Activated CD8-positive, alpha-beta memory T cell treated with anti-CD3 and anti-CD28 coated beads for 36 hours (primary cell): ENCODE measurements around the gene MGMT. TPM values are rescaled to one million over a fixed set of nuclear protein-coding genes. Genes with fewer than 3 reads are reported as not detected.

Experiments used
- CTCF ChIA-PET: fragments of 350-600 bp; sonication (Branson Sonifier 250); formaldehyde crosslinking; loops from one replicate; lab custom pipeline; 2021; ENCODE audit warnings: antibody characterized with exemption; lab: Charles Lee
- POLR2A ChIA-PET: fragments of 350-600 bp; sonication (Branson Sonifier 250); formaldehyde crosslinking; loops from one replicate; lab custom pipeline; 2021; ENCODE audit warnings: antibody characterized with exemption; lab: Charles Lee
- total RNA-seq, 2 experiments: library from RNA; stranded (reverse); gene quantifications; one replicate each; pipeline ENCODE4 v1.2.3, GENCODE V29; 2021

The MGMT gene
- total RNA-seq, 2 experiments from 2014 or later, result 21.0 to 22.0 TPM

DNA sequence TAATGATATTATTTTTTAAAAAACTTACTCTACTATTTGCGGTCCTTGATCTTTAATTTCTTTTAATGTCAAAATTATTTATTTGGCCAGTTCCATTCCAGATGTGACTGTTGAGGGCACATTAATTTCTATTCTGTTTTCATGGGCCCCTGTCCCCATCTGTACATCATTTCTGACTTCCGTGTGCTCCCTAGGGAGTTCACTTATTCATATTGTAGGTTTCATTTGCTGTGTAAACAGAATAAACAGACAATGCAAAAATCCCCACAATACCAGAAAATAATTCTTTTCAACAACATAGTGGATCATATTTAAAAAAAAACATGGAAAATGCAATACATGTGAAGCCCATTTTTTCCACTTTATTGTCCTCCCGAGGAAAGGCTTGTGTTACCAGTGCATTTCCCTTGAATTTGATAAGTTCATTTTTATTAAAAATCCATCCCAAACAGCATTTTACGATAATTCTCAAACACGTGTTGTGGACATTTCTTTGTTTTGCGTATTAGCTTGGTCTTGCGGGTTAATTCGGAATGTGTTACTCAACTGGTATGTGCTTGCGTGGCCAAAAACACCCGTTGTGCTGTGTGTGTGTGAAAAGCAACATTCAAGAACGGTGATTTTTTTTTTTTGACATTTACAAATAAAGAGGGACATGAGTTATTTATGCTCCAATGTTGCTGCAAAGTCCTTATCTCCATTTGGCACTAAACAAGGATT is 138.4 kb downstream of the MGMT start:
- CTCF ChIA-PET, result no interaction called here
- POLR2A ChIA-PET, result no interaction called here

DNA sequence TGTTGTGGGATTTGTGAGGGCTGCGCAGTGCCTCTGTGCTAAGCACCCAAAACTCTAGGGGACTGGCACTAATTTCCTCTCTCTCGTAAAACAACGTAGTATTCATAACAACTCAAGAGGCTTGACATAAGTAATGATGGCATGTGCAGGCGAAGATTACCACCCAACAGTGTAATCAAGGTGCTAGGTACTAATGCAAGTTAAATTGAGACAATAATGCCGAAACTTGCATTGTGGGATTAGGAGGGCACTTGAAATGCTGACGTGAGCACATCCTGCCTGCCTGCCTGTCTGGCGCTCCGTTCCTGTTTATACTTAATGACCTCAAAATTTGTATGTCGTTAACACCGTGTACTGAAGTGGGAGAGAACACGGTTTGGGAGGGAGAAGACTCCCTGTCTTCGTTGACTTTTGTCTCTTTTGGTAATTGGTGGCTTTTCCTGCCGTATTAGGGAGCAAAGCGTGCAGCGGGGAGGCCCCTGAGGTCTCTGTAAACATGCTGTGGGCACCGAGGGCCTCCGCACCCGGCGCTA is 139.0 kb downstream of the MGMT start:
- POLR2A ChIA-PET, result no interaction called here

GRCh38 chr10:129607607-129608109 is 140.6 kb downstream of the MGMT start:
- ChIA-PET CTCF (no interaction called here), POLR2A (no interaction called here)

More for the DNA sequence above, 139.0 kb downstream of the MGMT start:
- CTCF ChIA-PET, result no interaction called here

DNA sequence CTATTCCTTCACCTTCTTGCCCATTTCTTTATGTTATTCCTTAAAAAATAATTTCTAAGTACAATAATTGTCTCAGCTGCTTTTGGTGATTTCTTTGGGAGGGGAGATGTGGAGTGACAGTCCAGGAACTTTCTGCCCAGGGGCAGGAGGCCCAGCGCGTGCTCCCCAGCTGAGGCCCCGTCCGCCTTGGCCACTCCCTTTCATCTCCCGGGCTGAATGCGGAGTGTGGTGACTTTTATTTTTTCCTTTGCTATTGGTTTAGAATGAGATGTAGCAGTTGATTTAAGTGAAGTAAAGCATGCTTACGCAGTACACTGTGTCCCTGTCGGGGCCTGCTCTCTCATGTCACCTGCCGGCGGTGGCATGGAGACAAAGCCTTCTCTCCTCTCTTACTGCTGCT is 141.6 kb downstream of the MGMT start:
- POLR2A ChIA-PET, result no interaction called here
- CTCF ChIA-PET, result no interaction called here

GRCh38 chr10:129609551-129609950 is 142.5 kb downstream of the MGMT start:
- ChIA-PET POLR2A (no interaction called here), CTCF (no interaction called here)

- CTCF ChIA-PET, result no interaction called here
- POLR2A ChIA-PET, result no interaction called here
These were observed 145.6 kb downstream of the MGMT start for GRCh38 chr10:129612481-129613109.

DNA sequence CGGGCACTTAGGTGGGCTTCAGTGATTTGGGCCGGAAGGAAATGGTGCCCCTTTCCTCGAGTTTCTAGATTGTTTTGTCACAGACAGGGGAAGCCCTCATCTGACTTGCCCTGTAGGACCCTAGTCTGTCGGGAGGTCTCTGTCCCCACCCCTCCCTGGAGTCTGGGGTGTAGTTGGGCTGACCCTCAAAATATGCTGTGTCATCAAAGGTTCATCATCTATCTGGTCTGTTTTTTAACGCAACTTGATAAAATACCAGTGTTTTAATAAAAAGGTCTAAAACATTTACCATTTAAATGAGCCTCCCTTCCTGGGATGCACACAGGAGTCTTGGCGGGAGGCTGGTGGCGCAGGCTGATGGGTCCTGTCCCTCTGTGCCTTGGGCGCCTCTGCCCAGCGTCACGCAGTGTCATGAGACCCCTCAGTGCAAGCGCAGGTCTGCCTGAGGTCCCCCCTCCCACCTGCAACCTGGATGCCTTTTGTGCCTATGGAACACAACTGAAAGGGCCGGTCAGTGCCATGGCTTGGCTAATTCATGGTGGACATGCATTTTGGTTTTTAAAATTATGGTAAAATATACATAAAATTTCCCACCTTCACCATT is 146.4 kb downstream of the MGMT start:
- ChIA-PET CTCF (no interaction called here), POLR2A (no interaction called here)

GRCh38 chr10:129614341-129614740 is 147.3 kb downstream of the MGMT start:
- CTCF ChIA-PET, result no interaction called here

GRCh38 chr10:129615381-129615780 is 148.3 kb downstream of the MGMT start:
- CTCF ChIA-PET, result no interaction called here
- POLR2A ChIA-PET, result no interaction called here

More at GRCh38 chr10:129614341-129614740, 147.3 kb downstream of the MGMT start:
- POLR2A ChIA-PET, result no interaction called here

GRCh38 chr10:129615921-129616525 is 149.0 kb downstream of the MGMT start:
- ChIA-PET CTCF (no interaction called here), POLR2A (no interaction called here)

- ChIA-PET CTCF (no interaction called here), POLR2A (no interaction called here)
These were observed 150.7 kb downstream of the MGMT start for GRCh38 chr10:129617768-129618167.

GRCh38 chr10:129621062-129621461 is 154.0 kb downstream of the MGMT start:
- POLR2A ChIA-PET, result no interaction called here
- CTCF ChIA-PET, result no interaction called here

DNA sequence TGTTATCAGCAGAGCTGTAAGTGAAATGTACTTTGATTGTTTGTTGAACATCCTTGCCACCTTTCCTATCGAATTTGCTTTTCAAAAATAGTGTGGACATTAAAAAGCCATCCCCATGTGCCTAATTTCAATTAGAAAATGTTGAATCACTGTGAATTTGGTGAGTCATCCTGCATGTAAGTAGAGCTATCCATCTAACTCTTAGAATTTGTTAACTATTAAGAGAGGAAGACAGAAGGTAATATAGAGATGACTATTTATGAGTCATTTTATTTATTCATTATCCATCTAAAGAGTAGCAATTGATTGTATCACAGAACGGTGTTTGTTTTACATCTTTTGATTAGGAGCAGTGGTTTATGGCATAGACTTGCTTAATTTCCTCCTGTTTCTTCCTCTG is 154.7 kb downstream of the MGMT start:
- ChIA-PET CTCF (no interaction called here), POLR2A (no interaction called here)

DNA sequence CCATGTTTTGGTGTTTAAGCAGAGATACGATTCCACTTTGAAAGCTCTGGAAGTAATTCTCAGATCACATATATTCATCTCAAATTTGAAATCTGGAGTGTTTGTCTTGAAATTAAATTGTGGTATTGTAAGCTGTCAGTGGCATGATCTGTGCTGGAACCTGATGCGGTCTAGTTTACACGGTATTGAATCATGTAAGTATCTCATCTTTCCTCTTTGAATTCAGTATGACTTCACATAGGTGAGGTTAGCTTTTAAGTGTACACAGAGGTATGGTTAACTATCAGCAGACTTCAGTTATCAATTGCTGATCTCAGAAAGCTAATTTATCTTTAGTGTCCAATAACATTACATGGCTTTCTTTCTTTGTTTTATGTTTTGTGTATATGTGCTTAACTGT is 155.2 kb downstream of the MGMT start:
- ChIA-PET CTCF (no interaction called here), POLR2A (no interaction called here)

DNA sequence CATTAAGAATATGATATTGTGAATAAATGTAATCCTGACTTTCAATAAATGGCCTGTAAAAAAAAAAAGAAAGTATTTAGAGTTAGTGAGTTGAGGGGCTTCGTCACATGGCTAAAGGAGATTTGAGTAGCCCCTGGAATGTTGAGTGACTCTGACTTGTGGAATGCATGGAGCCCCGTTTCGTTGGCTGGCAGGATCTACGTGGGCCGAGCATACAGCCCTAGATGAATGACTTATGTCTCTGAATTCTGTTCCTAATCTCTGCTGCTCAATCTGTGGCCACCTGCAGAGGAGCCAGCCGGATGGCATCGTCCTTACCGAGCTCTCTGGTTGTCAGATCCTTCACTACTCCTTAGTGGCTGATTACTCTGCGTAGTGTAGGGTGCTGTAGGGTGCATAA is 155.7 kb downstream of the MGMT start:
- CTCF ChIA-PET, result no interaction called here
- POLR2A ChIA-PET, result no interaction called here

DNA sequence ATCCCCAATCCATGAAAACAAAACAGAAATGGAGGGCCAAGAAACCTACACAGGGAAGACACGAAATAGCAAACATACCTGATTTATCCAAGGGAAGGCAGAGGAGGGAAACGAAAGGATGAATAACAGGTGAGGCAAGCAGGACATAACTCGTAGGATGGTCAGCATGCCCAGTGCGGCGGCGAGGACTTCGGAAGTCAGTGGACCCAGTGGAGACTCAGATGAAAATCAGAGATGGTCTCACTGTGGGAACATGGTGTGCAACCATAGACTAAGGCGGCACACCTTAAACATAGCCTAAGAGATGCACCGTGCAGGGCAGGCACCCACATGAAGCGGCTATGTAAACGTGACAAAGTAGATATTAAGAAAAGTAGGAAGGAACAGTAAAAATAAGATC is 157.5 kb downstream of the MGMT start:
- ChIA-PET POLR2A (no interaction called here), CTCF (interaction anchor here (0.8 kb wide), 1 partner anchor 158 kb away, joined by 3 read pairs; no protein-coding TSS in a partner anchor)

- ChIA-PET CTCF (no interaction called here), POLR2A (no interaction called here)
These were observed 159.3 kb downstream of the MGMT start for GRCh38 chr10:129626309-129626708.

DNA sequence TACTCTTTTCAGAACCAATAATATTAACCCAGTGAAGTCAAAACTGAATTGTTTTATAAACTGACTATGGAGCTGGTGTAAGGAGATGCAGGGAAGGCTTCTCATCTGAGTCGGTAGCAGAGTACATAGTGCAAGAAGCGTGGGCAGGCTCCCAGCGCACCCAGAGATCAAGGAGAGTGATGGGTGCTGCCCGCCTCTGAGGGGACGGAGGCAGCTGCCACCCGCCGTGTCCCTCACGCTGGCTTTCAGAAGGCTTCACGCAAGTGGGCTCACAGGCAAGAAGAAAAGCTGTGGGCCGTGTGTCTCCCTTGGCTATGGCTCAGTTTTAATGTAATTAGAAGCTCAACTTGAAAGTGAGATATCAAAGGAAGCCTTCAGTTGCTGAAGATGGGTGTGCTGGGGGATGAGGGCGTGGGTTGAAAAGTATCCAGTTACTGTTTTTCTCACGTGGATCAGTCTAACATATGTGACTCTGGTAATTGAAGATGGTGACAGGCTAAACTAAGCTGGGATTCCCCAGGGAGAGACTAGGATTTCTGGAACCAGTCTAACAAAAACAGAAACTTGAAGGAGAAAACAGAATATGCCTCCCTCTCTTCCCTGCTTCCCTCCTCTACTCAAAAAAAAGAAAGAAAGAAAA is 159.9 kb downstream of the MGMT start:
- POLR2A ChIA-PET, result no interaction called here
- CTCF ChIA-PET, result no interaction called here

DNA sequence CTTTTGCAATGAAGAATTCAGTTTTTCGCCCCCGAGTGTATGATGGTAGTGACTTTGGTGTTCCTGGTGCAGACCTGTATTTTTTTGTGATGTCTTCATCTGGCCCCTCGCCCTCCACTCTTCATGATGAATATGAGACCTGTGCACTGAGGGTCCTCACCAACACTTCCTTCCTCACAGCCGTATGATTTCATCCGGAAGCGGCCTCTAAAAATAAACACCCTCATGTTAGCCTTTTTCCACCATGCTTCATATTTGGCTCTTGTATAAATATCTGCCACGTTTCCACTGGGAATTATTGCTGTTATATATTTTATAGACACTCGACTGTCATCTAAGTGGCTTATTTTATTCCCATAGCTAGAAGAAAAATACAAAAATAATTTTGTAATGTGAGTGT is 160.4 kb downstream of the MGMT start:
- ChIA-PET CTCF (no interaction called here), POLR2A (no interaction called here)

- POLR2A ChIA-PET, result no interaction called here
- CTCF ChIA-PET, result no interaction called here
These were observed 161.8 kb downstream of the MGMT start for GRCh38 chr10:129628823-129629222.
